ENCODE data around the gene HNRNPA3. TPM values are rescaled to one million over a fixed set of nuclear protein-coding genes. Genes with fewer than 3 reads are reported as not detected.

HNRNPA3 gene
- total and polyA plus RNA-seq, 2 of the 13 experiments (the other 11 are each of a cell fraction or from before 2014, with no cell fraction given), result 73.3 to 97.7 TPM

DNA sequence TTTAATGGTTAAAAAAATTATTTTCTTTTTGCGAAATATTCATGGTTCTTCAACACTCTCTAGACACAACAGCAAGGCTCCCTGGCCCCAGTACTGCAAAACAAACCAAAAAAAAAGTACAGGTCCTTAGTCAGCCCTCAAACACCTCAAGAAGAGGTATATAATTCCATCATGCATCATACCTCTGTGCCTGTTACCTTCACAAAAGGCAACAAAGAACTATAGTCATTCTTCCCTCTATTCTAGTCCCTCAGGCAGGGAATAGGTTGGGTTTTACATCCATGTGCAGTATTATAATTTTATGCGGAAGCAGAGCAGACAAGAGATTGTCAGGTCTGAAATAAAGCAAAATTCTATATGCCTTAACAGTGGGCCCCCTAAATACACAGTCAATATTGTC, 43.4 kb downstream of the HNRNPA3 start:
- DNase-seq (ENCODE audit: low spot score) (no peak), ATAC-seq (no peak), FAIRE-seq (no peak)
- BruUV-seq (replicated peaks), result no TSS peak
- WGBS (ENCODE audit: low lambda C conversion rate), result 78% methylated on average over 2 of the region's 2 CpGs
- POLR2A ChIA-PET, result interaction anchor here (1.3 to 8.5 kb wide), 4 partner anchors 9 to 92 kb away, joined by 4 to 96 read pairs (median 5); partner anchors contain the start of genes HNRNPA3 and NFE2L2
- Histone ChIP-seq H3K36me3 (replicated peaks in 1 of 2; ENCODE audit: control insufficient read depth in 1 of 2, insufficient read depth in 2 of 2, low read length in 2 of 2) (peaks cover 8 to 45% of the 10 kb centered on the region in 2 experiments), H3K79me2 (ENCODE audit: insufficient read depth, low read length) (peaks cover 98% of the 10 kb centered on the region), H4K20me1 (ENCODE audit: insufficient read depth, low read length) (peaks cover 100% of the 10 kb centered on the region), H2AFZ (ENCODE audit: low read length) (no peak overlapping the region), H3K4me2 (ENCODE audit: low read depth, low read length) (peak overlapping the region; percentile 96), H3K9ac (ENCODE audit: insufficient read depth, low read depth, low read length) (peak overlapping the region; percentile 23; the same call in 1 of the 2 replicates), H3K27me3 (ENCODE audit: control insufficient read depth in 1 of 2, insufficient read depth in 2 of 2, low read length in 2 of 2) (no peaks in the 10 kb centered on the region), H3K27ac (ENCODE audit: extremely low read length, insufficient read depth, low read length) (peak overlapping the region; percentile 17), H3K4me3 (replicated peaks in 1 of 3; ENCODE audit: insufficient read depth in 1 of 3, low read depth in 2 of 3, low read length in 3 of 3) (peak overlapping the region in 2 of 3 experiments; percentile 10 to 43; a peak in 3 of 6 replicates), H3K4me1 (ENCODE audit: insufficient read depth, low read length) (peaks cover 100% of the 10 kb centered on the region), H3K9me3 (ENCODE audit: low read length) (no peaks in the 10 kb centered on the region)
- CTCF ChIA-PET (ENCODE audit: low intra/inter-chr PET ratio, low total read pairs), result no interaction called here
- intact Hi-C loops (cut with micrococcal nuclease; ENCODE audit: unreplicated experiment), result no loop called here
- TF ChIP-seq FLYWCH1 (CRISPR knock-in tag; IDR thresholded peaks at IDR 0.05) (no peak), ZNF816 (CRISPR knock-in tag; IDR thresholded peaks at IDR 0.05; ENCODE audit: borderline replicate concordance) (no peak), POLR2AphosphoS2 (IDR thresholded peaks at IDR 0.05; ENCODE audit: low read depth, low read length) (peak; percentile 50; the same call in 1 of the 2 replicates), ZNF777 (CRISPR knock-in tag; IDR thresholded peaks at IDR 0.05) (no peak), ZNF720 (CRISPR knock-in tag; IDR thresholded peaks at IDR 0.05) (no peak), SSRP1 (CRISPR knock-in tag; IDR thresholded peaks at IDR 0.05) (peak; percentile 70; the same call in 1 of the 2 replicates)
- TF ChIP-seq, protein P1, sequence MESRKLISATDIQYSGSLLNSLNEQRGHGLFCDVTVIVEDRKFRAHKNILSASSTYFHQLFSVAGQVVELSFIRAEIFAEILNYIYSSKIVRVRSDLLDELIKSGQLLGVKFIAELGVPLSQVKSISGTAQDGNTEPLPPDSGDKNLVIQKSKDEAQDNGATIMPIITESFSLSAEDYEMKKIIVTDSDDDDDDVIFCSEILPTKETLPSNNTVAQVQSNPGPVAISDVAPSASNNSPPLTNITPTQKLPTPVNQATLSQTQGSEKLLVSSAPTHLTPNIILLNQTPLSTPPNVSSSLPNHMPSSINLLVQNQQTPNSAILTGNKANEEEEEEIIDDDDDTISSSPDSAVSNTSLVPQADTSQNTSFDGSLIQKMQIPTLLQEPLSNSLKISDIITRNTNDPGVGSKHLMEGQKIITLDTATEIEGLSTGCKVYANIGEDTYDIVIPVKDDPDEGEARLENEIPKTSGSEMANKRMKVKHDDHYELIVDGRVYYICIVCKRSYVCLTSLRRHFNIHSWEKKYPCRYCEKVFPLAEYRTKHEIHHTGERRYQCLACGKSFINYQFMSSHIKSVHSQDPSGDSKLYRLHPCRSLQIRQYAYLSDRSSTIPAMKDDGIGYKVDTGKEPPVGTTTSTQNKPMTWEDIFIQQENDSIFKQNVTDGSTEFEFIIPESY (CRISPR knock-in tag; IDR thresholded peaks at IDR 0.05), result no peak
- TF ChIP-seq, protein P2, sequence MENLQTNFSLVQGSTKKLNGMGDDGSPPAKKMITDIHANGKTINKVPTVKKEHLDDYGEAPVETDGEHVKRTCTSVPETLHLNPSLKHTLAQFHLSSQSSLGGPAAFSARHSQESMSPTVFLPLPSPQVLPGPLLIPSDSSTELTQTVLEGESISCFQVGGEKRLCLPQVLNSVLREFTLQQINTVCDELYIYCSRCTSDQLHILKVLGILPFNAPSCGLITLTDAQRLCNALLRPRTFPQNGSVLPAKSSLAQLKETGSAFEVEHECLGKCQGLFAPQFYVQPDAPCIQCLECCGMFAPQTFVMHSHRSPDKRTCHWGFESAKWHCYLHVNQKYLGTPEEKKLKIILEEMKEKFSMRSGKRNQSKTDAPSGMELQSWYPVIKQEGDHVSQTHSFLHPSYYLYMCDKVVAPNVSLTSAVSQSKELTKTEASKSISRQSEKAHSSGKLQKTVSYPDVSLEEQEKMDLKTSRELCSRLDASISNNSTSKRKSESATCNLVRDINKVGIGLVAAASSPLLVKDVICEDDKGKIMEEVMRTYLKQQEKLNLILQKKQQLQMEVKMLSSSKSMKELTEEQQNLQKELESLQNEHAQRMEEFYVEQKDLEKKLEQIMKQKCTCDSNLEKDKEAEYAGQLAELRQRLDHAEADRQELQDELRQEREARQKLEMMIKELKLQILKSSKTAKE (CRISPR knock-in tag; IDR thresholded peaks at IDR 0.05; ENCODE audit: borderline replicate concordance), result no peak
- in situ Hi-C loops (cut with HindIII; ENCODE audit: extremely low pct_ligation_motif_present, low pct_unique_long_range_greater_than_20kb), result no loop called here

All from HepG2 (cell line).